Sigmoid colon (tissue), 4 donors: Measurements from ENCODE around the gene HTR1B.

Experiments used
- CTCF ChIP-seq, 4 experiments: fragments of 450-650 bp in 3 of 4; fragments of 200-600 bp in 1 of 4; IDR thresholded peaks; one replicate each; pipeline ENCODE4 v1.5.1; 2016 to 2019; ENCODE audit warnings: antibody characterized with exemption in 4 of 4, mild to moderate bottlenecking in 3 of 4, moderate library complexity in 2 of 4
- EP300 ChIP-seq, 4 donors: sonication (generic); formaldehyde crosslinking; IDR thresholded peaks; one replicate each; pipeline ENCODE4 v1.6.1; 2017; ENCODE audit warnings: antibody characterized with exemption in 4 of 4
- POLR2A ChIP-seq, 2 donors: fragments of 450-650 bp; IDR thresholded peaks; one replicate each; pipeline ENCODE4 v1.6.1; 2016; ENCODE audit warnings: antibody characterized with exemption in 2 of 2, mild to moderate bottlenecking in 2 of 2, moderate library complexity in 2 of 2
- POLR2AphosphoS5 ChIP-seq, 4 donors: sonication (generic); formaldehyde crosslinking; IDR thresholded peaks; one replicate each; pipeline ENCODE4 v1.6.1; 2017; ENCODE audit warnings: antibody characterized with exemption in 4 of 4

GRCh38 chr6:77458421-77458820, 4.9 kb downstream of the HTR1B start:
- TF ChIP-seq POLR2AphosphoS5 (IDR thresholded peaks at IDR 0.05) (no peak), CTCF (IDR thresholded peaks at IDR 0.05) (no peak), POLR2A (IDR thresholded peaks at IDR 0.05) (no peak), EP300 (IDR thresholded peaks at IDR 0.05) (no peak)
